Colonic mucosa (tissue), 4 donors: ENCODE data around the gene KIF16B. TPM values are rescaled to one million over a fixed set of nuclear protein-coding genes. Genes with fewer than 3 reads are reported as not detected.

ENCODE experiments used
- DNase-seq: peaks from one replicate; pipeline ENCODE4 v3.0.0-alpha.2; 2020
- H3K27ac ChIP-seq: fragments of 200-600 bp; one replicate; pipeline ENCODE4 v1.8.0; 2021
- H3K27me3 ChIP-seq: fragments of 200-600 bp; one replicate; pipeline ENCODE4 v1.8.0; 2021
- H3K36me3 ChIP-seq: fragments of 200-600 bp; one replicate; pipeline ENCODE4 v1.8.0; 2021
- H3K4me1 ChIP-seq: fragments of 200-600 bp; one replicate; pipeline ENCODE4 v1.8.0; 2021; ENCODE audit warnings: mild to moderate bottlenecking
- H3K4me3 ChIP-seq: fragments of 200-600 bp; one replicate; pipeline ENCODE4 v1.8.0; 2021
- H3K9ac ChIP-seq, 2 donors: one replicate each; pipeline ENCODE4 v1.7.0; 2013; ENCODE audit warnings: control low read depth in 2 of 2, low read depth in 2 of 2, low read length in 2 of 2
- H3K9me3 ChIP-seq: fragments of 200-600 bp; one replicate; pipeline ENCODE4 v1.8.0; 2021
- intact Hi-C: fragments of 100-400 bp; cut with DNase I; formaldehyde crosslinking; loops from one replicate; pipeline ENCODE4 v1.14.1; 2022
- total RNA-seq, 2 donors: library from RNA; stranded (reverse); fragmentation: NEBNext Ultra II Directional in 1 of 2; extraction: Animal tissue kit (Norgen Biotek cat#: 25700) in 1 of 2; gene quantifications; one replicate each; pipeline ENCODE4 v1.2.1, GENCODE V29; 2021
- TF ChIP-seq, protein P1 (sequence below): fragments of 200-600 bp; IDR thresholded peaks from one replicate; pipeline ENCODE4 v1.8.0; 2022; ENCODE audit warnings: antibody characterized with exemption, mild to moderate bottlenecking
- donor health status: healthy.
- donor health status: DM: no; HTN: no; CAD: no.
- donor health status: DM: no; HTN: no; CAD: no.

KIF16B gene
- total RNA-seq, 2 donors from 2014 or later = 41.6 to 68.7 TPM

DNA sequence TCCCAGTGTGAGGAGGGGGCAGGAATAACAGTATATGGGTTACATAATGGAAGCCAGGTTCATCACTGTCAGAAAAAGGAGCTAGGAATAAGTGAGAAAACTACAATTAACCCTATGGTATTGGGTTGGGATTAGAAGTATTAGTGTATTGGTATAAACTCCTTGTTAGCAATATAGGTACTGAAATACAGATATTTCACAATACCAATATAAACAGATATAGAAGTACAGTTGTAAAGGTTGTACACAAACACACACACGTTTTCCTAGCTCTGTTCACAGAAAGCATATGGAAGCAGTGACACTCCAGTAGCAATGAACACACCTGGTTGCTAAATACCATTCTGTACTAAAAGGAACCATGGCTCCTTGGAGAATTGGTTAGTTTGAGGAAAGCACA lies 148.5 kb downstream of the KIF16B start:
- Histone ChIP-seq H3K27me3 (no peaks in the 10 kb centered on the region), H3K9ac (no peak overlapping the region), H3K27ac (no peak overlapping the region), H3K9me3 (no peaks in the 10 kb centered on the region), H3K4me1 (no peaks in the 10 kb centered on the region), H3K4me3 (no peak overlapping the region), H3K36me3 (no peaks in the 10 kb centered on the region)
- intact Hi-C loops = no loop called here
- TF ChIP-seq, protein P1, sequence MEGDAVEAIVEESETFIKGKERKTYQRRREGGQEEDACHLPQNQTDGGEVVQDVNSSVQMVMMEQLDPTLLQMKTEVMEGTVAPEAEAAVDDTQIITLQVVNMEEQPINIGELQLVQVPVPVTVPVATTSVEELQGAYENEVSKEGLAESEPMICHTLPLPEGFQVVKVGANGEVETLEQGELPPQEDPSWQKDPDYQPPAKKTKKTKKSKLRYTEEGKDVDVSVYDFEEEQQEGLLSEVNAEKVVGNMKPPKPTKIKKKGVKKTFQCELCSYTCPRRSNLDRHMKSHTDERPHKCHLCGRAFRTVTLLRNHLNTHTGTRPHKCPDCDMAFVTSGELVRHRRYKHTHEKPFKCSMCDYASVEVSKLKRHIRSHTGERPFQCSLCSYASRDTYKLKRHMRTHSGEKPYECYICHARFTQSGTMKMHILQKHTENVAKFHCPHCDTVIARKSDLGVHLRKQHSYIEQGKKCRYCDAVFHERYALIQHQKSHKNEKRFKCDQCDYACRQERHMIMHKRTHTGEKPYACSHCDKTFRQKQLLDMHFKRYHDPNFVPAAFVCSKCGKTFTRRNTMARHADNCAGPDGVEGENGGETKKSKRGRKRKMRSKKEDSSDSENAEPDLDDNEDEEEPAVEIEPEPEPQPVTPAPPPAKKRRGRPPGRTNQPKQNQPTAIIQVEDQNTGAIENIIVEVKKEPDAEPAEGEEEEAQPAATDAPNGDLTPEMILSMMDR = no peak
- no peak for DNase-seq

DNA sequence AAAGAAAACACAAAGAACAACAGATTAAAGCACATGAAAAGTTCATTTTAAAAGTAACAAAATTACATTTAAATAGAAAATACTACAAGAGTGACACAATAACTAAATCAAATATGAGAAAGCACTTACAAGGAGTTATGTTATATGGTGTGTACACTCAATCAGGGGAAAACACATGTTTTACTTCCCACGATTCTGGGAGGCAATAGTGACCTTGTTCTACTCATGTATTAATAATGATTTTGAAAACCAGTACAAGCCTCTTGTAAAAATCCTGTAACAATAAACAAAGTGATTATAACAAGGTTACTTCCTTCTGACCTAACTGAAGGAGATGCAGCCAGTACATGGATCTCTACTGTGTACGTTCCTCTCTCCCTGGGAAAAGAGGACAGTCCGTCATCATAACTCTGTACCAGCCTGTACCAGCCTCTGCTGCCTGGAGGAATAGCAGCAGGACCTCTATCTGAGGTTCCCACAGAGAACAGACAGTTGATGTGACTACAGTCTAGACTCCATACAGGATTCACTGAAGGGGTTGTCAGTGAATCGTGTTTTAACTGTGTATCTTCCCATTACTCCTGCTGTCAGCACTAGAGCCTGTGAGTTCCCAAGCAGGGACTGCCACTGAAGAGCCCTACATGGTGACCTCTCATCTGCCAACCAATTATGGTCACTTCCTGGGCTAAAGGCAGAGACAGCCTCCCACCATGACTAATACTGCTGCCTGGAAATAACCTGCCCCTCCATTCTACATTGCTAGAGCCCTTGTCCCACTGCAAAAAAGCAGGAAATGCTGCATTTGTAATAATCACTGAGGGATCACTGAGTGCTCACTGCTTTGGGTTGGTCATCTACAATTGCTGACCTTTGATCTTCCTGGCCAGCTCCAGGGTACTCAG lies 149.7 kb downstream of the KIF16B start:
- no peak overlapping the region for H3K9ac ChIP-seq
- TF ChIP-seq, protein P1 = no peak
- H3K4me1 ChIP-seq = no peaks in the 10 kb centered on the region
- no peak overlapping the region for H3K27ac ChIP-seq
- peaks cover 5% of the 10 kb centered on the region for H3K36me3 ChIP-seq
- no peaks in the 10 kb centered on the region for H3K9me3 ChIP-seq
- DNase-seq = no peak
- intact Hi-C loops = no loop called here
- no peak overlapping the region for H3K4me3 ChIP-seq
- no peaks in the 10 kb centered on the region for H3K27me3 ChIP-seq

GRCh38 chr20:16419138-16419715 lies 154.0 kb downstream of the KIF16B start:
- intact Hi-C loops = no loop called here
- Histone ChIP-seq H3K27me3 (no peaks in the 10 kb centered on the region), H3K4me3 (no peak overlapping the region), H3K9ac (no peak overlapping the region), H3K36me3 (peaks cover 5% of the 10 kb centered on the region), H3K9me3 (no peaks in the 10 kb centered on the region), H3K4me1 (no peaks in the 10 kb centered on the region), H3K27ac (no peak overlapping the region)
- TF ChIP-seq, protein P1 = no peak
- DNase-seq = no peak

GRCh38 chr20:16418616-16419015 lies 154.6 kb downstream of the KIF16B start:
- no peaks in the 10 kb centered on the region for H3K27me3 ChIP-seq

DNA sequence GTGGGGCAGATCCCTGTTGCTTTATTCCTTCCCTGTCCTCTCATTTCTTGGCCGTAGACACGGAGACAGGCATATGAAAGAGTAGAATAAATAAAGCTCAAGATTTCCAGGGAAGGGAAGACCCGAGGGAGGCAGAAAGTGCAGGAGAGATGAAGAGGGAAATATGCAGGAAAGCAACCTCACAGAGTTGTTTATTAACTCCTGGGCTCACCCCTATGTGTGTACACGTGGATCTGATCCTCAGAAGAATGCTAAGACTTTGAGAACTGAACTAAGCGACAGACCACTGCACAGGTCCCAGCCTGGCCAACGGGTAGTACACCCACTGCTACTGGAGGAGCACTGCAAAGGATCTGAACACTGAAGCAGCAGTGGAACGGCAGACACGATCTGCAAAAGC lies 156.2 kb downstream of the KIF16B start:
- Histone ChIP-seq H3K4me1 (no peaks in the 10 kb centered on the region), H3K9ac (no peak overlapping the region), H3K9me3 (no peaks in the 10 kb centered on the region), H3K27me3 (no peaks in the 10 kb centered on the region), H3K27ac (no peak overlapping the region), H3K4me3 (no peak overlapping the region), H3K36me3 (peaks cover 5% of the 10 kb centered on the region)
- DNase-seq = no peak
- TF ChIP-seq, protein P1 = no peak
- intact Hi-C loops = no loop called here

More at GRCh38 chr20:16418616-16419015, 154.6 kb downstream of the KIF16B start:
- Histone ChIP-seq H3K27ac (no peak overlapping the region), H3K4me3 (no peak overlapping the region), H3K9ac (no peak overlapping the region), H3K4me1 (no peaks in the 10 kb centered on the region), H3K36me3 (peaks cover 5% of the 10 kb centered on the region), H3K9me3 (no peaks in the 10 kb centered on the region)
- TF ChIP-seq, protein P1 = no peak
- intact Hi-C loops = no loop called here
- no peak for DNase-seq
